Ectodermal cell (in vitro differentiated cells): ENCODE results near the gene KCTD2.
A peak's percentile ranks its signal among the peaks of the same experiment; 100 is the strongest.
"Not testable (repeated sequence)": the region's sequence is repeated elsewhere in the genome, so short reads cannot be mapped to it uniquely, and the experiment has no call there.

Experiments used
- H3K27ac ChIP-seq: 2 replicates; pipeline ENCODE4 v1.7.0; 2013; ENCODE audit warnings: mild to moderate bottlenecking, low read depth, low read length; ENCODE audit not compliant: insufficient read depth, poor library complexity, severe bottlenecking
- H3K27me3 ChIP-seq: 2 replicates; pipeline ENCODE4 v1.7.0; 2013; ENCODE audit warnings: mild to moderate bottlenecking, low read length; ENCODE audit not compliant: insufficient read depth, control insufficient read depth, poor library complexity, severe bottlenecking
- H3K36me3 ChIP-seq: one replicate; pipeline ENCODE4 v1.7.0; 2013; ENCODE audit warnings: low read length; ENCODE audit not compliant: control insufficient read depth, insufficient read depth
- H3K4me1 ChIP-seq: one replicate; pipeline ENCODE4 v1.7.0; 2013; ENCODE audit warnings: low read length; ENCODE audit not compliant: control insufficient read depth, insufficient read depth
- H3K4me3 ChIP-seq: 2 replicates; pipeline ENCODE4 v1.7.0; 2013; ENCODE audit warnings: low read depth, low read length, control low read depth; ENCODE audit not compliant: insufficient read depth
- H3K9me3 ChIP-seq: 2 replicates; pipeline ENCODE4 v1.7.0; 2013; ENCODE audit warnings: mild to moderate bottlenecking, low read length, moderate library complexity; ENCODE audit not compliant: control insufficient read depth
- WGBS, 2 experiments: methylation state at CpG; one replicate each; pipeline ENCODE4 v1.1.7; 2013; ENCODE audit warnings: missing lambda C conversion rate in 2 of 2; 5-methylcytosine and 5-hydroxymethylcytosine counted together

The KCTD2 gene

GRCh38 chr17:75036643-75037268 lies 10.3 kb upstream of the KCTD2 start:
- Histone ChIP-seq H3K9me3 (no peaks in the 10 kb centered on the region), H3K27ac (no peak overlapping the region), H3K4me3 (no peak overlapping the region), H3K4me1 (no peaks in the 10 kb centered on the region), H3K36me3 (peaks cover 5% of the 10 kb centered on the region), H3K27me3 (no peaks in the 10 kb centered on the region)
- 93% methylated on average over 27 of the region's 27 CpGs for WGBS, 2 experiments

- 93 to 95% methylated on average over 5 of the region's 5 CpGs for WGBS, 2 experiments
- Histone ChIP-seq H3K36me3 (peaks cover 5% of the 10 kb centered on the region), H3K27me3 (no peaks in the 10 kb centered on the region), H3K9me3 (no peaks in the 10 kb centered on the region), H3K4me3 (no peak overlapping the region), H3K4me1 (no peaks in the 10 kb centered on the region), H3K27ac (no peak overlapping the region)
These were observed 7.8 kb upstream of the KCTD2 start for GRCh38 chr17:75039238-75039637.

GRCh38 chr17:75041656-75042280 lies 5.3 kb upstream of the KCTD2 start:
- 89 to 90% methylated on average over 12 of the region's 12 CpGs for WGBS, 2 experiments
- Histone ChIP-seq H3K4me3 (no peak overlapping the region), H3K36me3 (peaks cover 5% of the 10 kb centered on the region), H3K9me3 (no peaks in the 10 kb centered on the region), H3K27me3 (no peaks in the 10 kb centered on the region), H3K27ac (no peak overlapping the region), H3K4me1 (no peaks in the 10 kb centered on the region)

GRCh38 chr17:75043789-75044188 lies 3.2 kb upstream of the KCTD2 start:
- H3K4me3 ChIP-seq, H3K4me1 ChIP-seq, H3K36me3 ChIP-seq, H3K27me3 ChIP-seq, H3K27ac ChIP-seq, H3K9me3 ChIP-seq: not testable (repeated sequence)
- WGBS, 2 experiments: 85 to 88% methylated on average over 5 of the region's 5 CpGs

GRCh38 chr17:75044716-75045115 lies 2.3 kb upstream of the KCTD2 start:
- no peak overlapping the region for H3K27ac ChIP-seq
- peaks cover 5% of the 10 kb centered on the region for H3K4me1 ChIP-seq
- H3K4me3 ChIP-seq: no peak overlapping the region
- WGBS, 2 experiments: 44 to 51% methylated on average over 7 of the region's 7 CpGs
- H3K27me3 ChIP-seq: no peaks in the 10 kb centered on the region
- no peaks in the 10 kb centered on the region for H3K36me3 ChIP-seq
- no peaks in the 10 kb centered on the region for H3K9me3 ChIP-seq

- peak overlapping the region; percentile 65 for H3K4me3 ChIP-seq
- H3K27me3 ChIP-seq, H3K27ac ChIP-seq, H3K4me1 ChIP-seq, H3K36me3 ChIP-seq, H3K9me3 ChIP-seq: not testable (repeated sequence)
- 2 to 5% methylated on average over 25 of the region's 25 CpGs for WGBS, 2 experiments
These were observed 1.0 kb upstream of the KCTD2 start for GRCh38 chr17:75045946-75046406.

- Histone ChIP-seq H3K27me3 (no peaks in the 10 kb centered on the region), H3K27ac (no peak overlapping the region), H3K4me3 (peak overlapping the region; percentile 65), H3K36me3 (peaks cover 4% of the 10 kb centered on the region), H3K4me1 (peaks cover 5% of the 10 kb centered on the region), H3K9me3 (no peaks in the 10 kb centered on the region)
- WGBS, 2 experiments: 0 to 1% methylated on average over 38 of the region's 38 CpGs
These were observed 523 bp downstream of the KCTD2 start for GRCh38 chr17:75047398-75048098.

GRCh38 chr17:75048249-75048878 lies 1.3 kb downstream of the KCTD2 start:
- peaks cover 5% of the 10 kb centered on the region for H3K4me1 ChIP-seq
- peaks cover 4% of the 10 kb centered on the region for H3K36me3 ChIP-seq
- H3K9me3 ChIP-seq: no peaks in the 10 kb centered on the region
- WGBS, 2 experiments: 70 to 71% methylated on average over 5 of the region's 5 CpGs
- peak overlapping the region; percentile 65 for H3K4me3 ChIP-seq
- H3K27me3 ChIP-seq: no peaks in the 10 kb centered on the region
- no peak overlapping the region for H3K27ac ChIP-seq

GRCh38 chr17:75049057-75049456 lies 2.0 kb downstream of the KCTD2 start:
- Histone ChIP-seq H3K4me1 (peaks cover 5% of the 10 kb centered on the region), H3K27me3 (no peaks in the 10 kb centered on the region), H3K9me3 (no peaks in the 10 kb centered on the region), H3K27ac (no peak overlapping the region), H3K36me3 (peaks cover 10% of the 10 kb centered on the region), H3K4me3 (no peak overlapping the region)
- 89 to 93% methylated on average over 5 of the region's 5 CpGs for WGBS, 2 experiments

GRCh38 chr17:75049706-75050105 lies 2.7 kb downstream of the KCTD2 start:
- H3K4me1 ChIP-seq: peaks cover 5% of the 10 kb centered on the region

More at GRCh38 chr17:75049706-75050105, 2.7 kb downstream of the KCTD2 start:
- Histone ChIP-seq H3K27me3 (no peaks in the 10 kb centered on the region), H3K4me3 (no peak overlapping the region), H3K9me3 (no peaks in the 10 kb centered on the region), H3K27ac (no peak overlapping the region), H3K36me3 (peaks cover 11% of the 10 kb centered on the region)
